Thoracic aorta (tissue), 2 donors: Measurements from ENCODE around the gene VAMP2. TPM values are rescaled to one million over a fixed set of nuclear protein-coding genes. Genes with fewer than 3 reads are reported as not detected.
A peak's percentile ranks its signal among the peaks of the same experiment; 100 is the strongest.

Experiments used
- ATAC-seq: fragments of 150-250 bp; one replicate; pipeline ENCODE4 v1.8.0; 2017; ENCODE audit warnings: low read depth; ENCODE audit not compliant: insufficient number of reproducible peaks, low FRiP score
- DNase-seq: peaks from one replicate; pipeline ENCODE4 v3.0.0-alpha.2; 2020; ENCODE audit warnings: low spot score
- H3K27ac ChIP-seq, 2 donors: fragments of 200-600 bp; sonication (generic); 1 replicate in 1 of 2; 2 replicates in 1 of 2; pipeline ENCODE4 v1.5.1; 2016; ENCODE audit warnings: mild to moderate bottlenecking in 2 of 2, moderate library complexity in 2 of 2
- H3K27me3 ChIP-seq: fragments of 200-600 bp; sonication (generic); replicated peaks from 2 replicates; pipeline ENCODE4 v1.6.0; 2016; ENCODE audit warnings: mild to moderate bottlenecking; ENCODE audit not compliant: insufficient read depth
- H3K36me3 ChIP-seq: fragments of 200-600 bp; sonication (generic); one replicate; pipeline ENCODE4 v1.5.1; 2016
- H3K4me1 ChIP-seq, 2 donors: fragments of 200-600 bp; sonication (generic); 1 replicate in 1 of 2; 2 replicates in 1 of 2; pipeline versions ENCODE4 v1.5.1 to v1.6.0; 2016; ENCODE audit warnings: low read depth in 2 of 2, mild to moderate bottlenecking in 1 of 2; ENCODE audit not compliant: control insufficient read depth in 1 of 2
- H3K4me3 ChIP-seq: fragments of 200-600 bp; sonication (generic); 2 replicates; pipeline ENCODE4 v1.5.1; 2016; ENCODE audit warnings: mild to moderate bottlenecking
- H3K9me3 ChIP-seq: fragments of 200-600 bp; sonication (generic); 2 replicates; pipeline ENCODE4 v1.5.1; 2016
- total RNA-seq, 2 donors: library from RNA; depleted of rRNA; stranded (reverse); fragments of >200 nt; gene quantifications; one replicate each; pipeline versions ENCODE4 v1.1.0 to v1.2.3, GENCODE V29; 2016
- TF ChIP-seq, protein P1 (sequence below): fragments of 200-600 bp; sonication (generic); IDR thresholded peaks from one replicate; pipeline ENCODE4 v1.5.1; 2019; ENCODE audit warnings: antibody characterized with exemption

The VAMP2 gene
- total RNA-seq, 2 donors from 2014 or later: 36.0 to 50.3 TPM

DNA sequence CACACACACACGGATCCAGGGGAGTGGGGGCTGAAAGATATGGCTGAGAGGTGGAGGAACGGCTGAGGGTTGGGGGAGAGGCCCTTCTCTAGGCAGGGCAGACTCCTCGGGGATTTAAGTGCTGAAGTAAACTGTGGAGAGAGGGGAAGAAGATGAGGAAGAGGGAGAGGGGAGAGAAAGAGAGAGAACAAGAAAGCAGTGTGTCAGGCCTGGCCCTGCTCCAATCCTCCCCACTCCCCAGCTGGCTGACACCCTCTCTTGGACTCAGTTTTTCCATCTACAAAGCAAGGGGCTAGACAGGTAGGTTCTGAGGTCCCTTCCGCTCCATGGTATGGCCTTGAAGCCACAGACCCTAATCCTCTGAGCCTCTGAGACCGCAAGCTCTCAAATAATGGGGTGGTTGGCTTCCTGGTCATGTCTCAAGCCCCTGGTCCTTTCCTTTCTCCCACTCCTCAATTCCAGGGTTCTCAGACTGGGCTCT, 2.0 kb downstream of the VAMP2 start:
- peak overlapping the region; percentile 0 for H3K4me3 ChIP-seq
- DNase-seq (no peak), ATAC-seq (no peak)
- no peaks in the 10 kb centered on the region for H3K27me3 ChIP-seq
- peak overlapping the region; percentile 98 to 99 for H3K27ac ChIP-seq
- no peaks in the 10 kb centered on the region for H3K9me3 ChIP-seq
- H3K4me1 ChIP-seq: peaks cover 28 to 58% of the 10 kb centered on the region in 2 donors
- TF ChIP-seq, protein P1, sequence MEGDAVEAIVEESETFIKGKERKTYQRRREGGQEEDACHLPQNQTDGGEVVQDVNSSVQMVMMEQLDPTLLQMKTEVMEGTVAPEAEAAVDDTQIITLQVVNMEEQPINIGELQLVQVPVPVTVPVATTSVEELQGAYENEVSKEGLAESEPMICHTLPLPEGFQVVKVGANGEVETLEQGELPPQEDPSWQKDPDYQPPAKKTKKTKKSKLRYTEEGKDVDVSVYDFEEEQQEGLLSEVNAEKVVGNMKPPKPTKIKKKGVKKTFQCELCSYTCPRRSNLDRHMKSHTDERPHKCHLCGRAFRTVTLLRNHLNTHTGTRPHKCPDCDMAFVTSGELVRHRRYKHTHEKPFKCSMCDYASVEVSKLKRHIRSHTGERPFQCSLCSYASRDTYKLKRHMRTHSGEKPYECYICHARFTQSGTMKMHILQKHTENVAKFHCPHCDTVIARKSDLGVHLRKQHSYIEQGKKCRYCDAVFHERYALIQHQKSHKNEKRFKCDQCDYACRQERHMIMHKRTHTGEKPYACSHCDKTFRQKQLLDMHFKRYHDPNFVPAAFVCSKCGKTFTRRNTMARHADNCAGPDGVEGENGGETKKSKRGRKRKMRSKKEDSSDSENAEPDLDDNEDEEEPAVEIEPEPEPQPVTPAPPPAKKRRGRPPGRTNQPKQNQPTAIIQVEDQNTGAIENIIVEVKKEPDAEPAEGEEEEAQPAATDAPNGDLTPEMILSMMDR: no peak
- no peaks in the 10 kb centered on the region for H3K36me3 ChIP-seq

DNA sequence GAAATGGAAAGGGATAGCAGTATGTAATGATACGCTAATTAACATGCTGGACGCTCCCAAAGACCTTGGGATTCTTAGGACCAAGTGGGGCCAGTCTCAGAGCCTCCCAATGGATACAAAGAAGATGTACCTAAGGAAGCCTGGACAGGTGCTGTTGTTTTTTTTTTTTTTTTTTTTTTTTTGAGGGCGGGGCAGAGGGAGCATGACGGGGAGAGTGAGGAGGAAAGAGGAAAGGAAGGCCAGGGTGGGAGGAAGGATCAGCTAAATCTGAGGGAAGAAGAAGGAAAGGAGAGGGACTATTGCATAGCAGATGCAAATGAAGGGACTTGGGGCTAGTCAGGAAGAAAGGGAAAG, 2.5 kb downstream of the VAMP2 start:
- Histone ChIP-seq H3K4me1 (peaks cover 28 to 58% of the 10 kb centered on the region in 2 donors), H3K36me3 (no peaks in the 10 kb centered on the region), H3K4me3 (no peak overlapping the region), H3K27ac (peak overlapping the region; percentile 98 to 99), H3K27me3 (no peaks in the 10 kb centered on the region), H3K9me3 (no peaks in the 10 kb centered on the region)
- no peak for DNase-seq
- TF ChIP-seq, protein P1: no peak
- no peak for ATAC-seq

DNA sequence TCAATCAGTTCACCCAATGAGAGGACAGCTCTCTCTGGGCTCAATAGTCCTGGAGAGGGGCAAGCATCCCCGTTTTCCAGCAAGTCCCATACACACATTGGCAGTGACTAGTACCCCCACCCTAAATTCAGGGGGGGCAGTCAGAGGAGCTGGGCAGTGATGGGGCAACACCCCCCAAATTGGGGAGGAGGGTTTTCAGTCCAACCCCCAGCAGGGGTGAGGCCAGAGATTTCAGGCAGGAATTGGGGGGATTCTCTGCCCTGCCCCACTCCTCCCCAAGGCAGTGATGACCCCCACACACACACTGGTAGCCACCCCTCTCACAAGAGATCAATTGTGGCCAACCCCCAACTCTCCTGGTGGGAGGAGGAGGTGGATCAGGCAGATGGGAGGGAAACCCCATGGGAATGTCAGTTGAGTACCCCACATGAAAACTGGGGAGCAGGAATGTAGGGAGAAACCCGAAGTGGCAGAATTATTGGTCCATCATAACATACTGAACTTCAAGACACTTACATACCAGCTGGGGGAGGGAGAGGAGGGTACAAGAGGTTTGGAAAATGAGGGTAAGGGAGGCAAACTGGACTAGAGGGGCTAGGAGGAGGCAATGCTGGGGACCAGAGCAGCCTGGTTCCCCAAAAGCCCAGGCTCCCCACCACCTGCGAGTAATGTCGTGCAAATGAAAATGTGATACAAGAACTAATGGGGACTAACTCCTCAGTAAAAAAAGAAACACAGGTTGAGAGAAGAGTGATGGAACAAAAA, 3.1 kb downstream of the VAMP2 start:
- Histone ChIP-seq H3K4me1 (peaks cover 28 to 57% of the 10 kb centered on the region in 2 donors), H3K36me3 (no peaks in the 10 kb centered on the region), H3K9me3 (no peaks in the 10 kb centered on the region), H3K27ac (peak overlapping the region; percentile 2 to 98), H3K4me3 (no peak overlapping the region), H3K27me3 (no peaks in the 10 kb centered on the region)
- TF ChIP-seq, protein P1: no peak
- ATAC-seq: no peak
- no peak for DNase-seq

DNA sequence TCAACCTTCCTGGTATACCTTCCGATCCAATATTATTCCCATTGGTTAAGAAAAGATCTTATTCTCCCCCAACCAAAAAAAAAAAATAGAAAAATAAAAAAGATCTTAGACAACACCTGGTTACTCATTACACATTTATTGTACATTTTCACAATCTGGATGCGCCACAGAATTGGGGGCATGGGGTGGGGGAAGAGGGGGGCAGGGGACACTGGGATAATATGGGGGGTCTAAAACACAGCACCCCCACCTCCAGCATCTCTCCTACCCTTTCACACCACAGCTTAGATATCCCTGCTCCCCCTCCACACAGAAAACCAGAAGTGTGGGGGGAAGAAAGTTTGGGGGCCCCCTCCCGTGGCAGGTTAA, 3.7 kb downstream of the VAMP2 start:
- H3K4me1 ChIP-seq: peaks cover 24 to 51% of the 10 kb centered on the region in 2 donors
- DNase-seq: no peak
- H3K27me3 ChIP-seq: no peaks in the 10 kb centered on the region
- H3K27ac ChIP-seq: peak overlapping the region; percentile 96 to 98
- no peaks in the 10 kb centered on the region for H3K9me3 ChIP-seq
- no peak overlapping the region for H3K4me3 ChIP-seq
- H3K36me3 ChIP-seq: no peaks in the 10 kb centered on the region
- TF ChIP-seq, protein P1: no peak
- no peak for ATAC-seq

DNA sequence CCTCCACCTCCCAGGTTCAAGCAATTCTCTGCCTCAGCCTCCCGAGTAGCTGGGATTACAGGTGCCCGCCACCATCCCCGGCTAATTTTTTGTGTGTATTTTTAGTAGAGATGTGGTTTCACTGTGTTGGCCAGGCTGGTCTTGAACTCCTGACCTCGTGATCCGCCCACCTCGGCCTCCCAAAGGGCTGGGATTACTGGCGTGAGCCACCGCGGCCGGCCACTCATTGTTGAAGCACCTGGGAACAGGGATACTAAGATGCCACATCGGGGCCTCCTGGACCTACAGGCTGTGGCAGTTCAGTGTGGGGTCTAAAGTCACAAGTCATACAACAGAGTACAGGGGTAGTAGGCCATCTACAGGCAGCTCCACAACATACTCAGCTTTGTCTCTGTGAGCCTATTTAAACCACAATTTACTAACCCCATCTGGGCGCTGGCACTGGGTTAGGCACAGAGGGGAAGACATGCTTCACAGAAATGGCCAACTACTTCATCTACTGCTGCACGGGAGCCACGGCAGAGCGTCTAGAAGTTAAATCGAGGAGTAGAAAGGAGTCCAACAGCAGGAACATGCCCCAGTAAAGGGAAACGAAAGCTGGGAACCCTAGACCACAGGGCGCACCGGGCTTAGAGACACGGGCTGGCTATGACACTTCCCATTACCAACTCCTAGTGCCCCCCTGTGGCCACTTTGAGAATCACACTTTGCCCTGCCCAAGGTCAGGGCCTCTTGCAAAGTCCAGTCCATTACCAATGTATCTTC, 4.3 kb downstream of the VAMP2 start:
- H3K27me3 ChIP-seq: no peaks in the 10 kb centered on the region
- H3K36me3 ChIP-seq: no peaks in the 10 kb centered on the region
- peaks cover 18 to 51% of the 10 kb centered on the region in 2 donors for H3K4me1 ChIP-seq
- peak overlapping the region; percentile 96 to 98 for H3K27ac ChIP-seq
- ATAC-seq (no peak), DNase-seq (peak; percentile 72)
- TF ChIP-seq, protein P1: peak; percentile 95
- H3K9me3 ChIP-seq: no peaks in the 10 kb centered on the region
- H3K4me3 ChIP-seq: peak overlapping the region; percentile 11
